Measurements from ENCODE around the gene SMC4. TPM values are rescaled to one million over a fixed set of nuclear protein-coding genes. Genes with fewer than 3 reads are reported as not detected.

Gene SMC4
- total RNA-seq, 4 donors from 2014 or later: 11.7 to 27.1 (median 21.1) TPM

- Histone ChIP-seq H3K27me3 (peaks cover 0 to 36% of the 10 kb centered on the region in 2 donors), H3K4me1 (peaks cover 0 to 16% (median 0%) of the 10 kb centered on the region in 4 donors), H3K9me3 (no peaks in the 10 kb centered on the region), H3K27ac (no peak overlapping the region), H3K36me3 (no peaks in the 10 kb centered on the region), H3K4me3 (no peak overlapping the region)
- 61 to 65% methylated on average over 3 of the region's 3 CpGs for WGBS, 2 donors
- DNase-seq (ENCODE audit: low spot score in 2 of 2): no peak
- TF ChIP-seq CTCF (IDR thresholded peaks at IDR 0.05): no peak
- no peak for TF ChIP-seq POLR2A (IDR thresholded peaks at IDR 0.05)
- no peak for TF ChIP-seq EP300 (IDR thresholded peaks at IDR 0.05)
These were observed 48.1 kb downstream of the SMC4 start for GRCh38 chr3:160447544-160447943.

GRCh38 chr3:160448845-160449635 lies 49.6 kb downstream of the SMC4 start:
- no peak for TF ChIP-seq POLR2A (IDR thresholded peaks at IDR 0.05)
- TF ChIP-seq CTCF (IDR thresholded peaks at IDR 0.05): no peak
- TF ChIP-seq EP300 (IDR thresholded peaks at IDR 0.05): no peak
- H3K27ac ChIP-seq: peak overlapping the region in 1 of 4 donors; percentile 34
- DNase-seq (ENCODE audit: low spot score in 2 of 2): no peak
- WGBS, 2 donors: 5% methylated on average over 22 to 26 of the region's 26 CpGs
- H3K9me3 ChIP-seq: no peaks in the 10 kb centered on the region
- H3K4me3 ChIP-seq: peak overlapping the region; percentile 18 to 53 (median 36)
- H3K4me1 ChIP-seq: peaks cover 0 to 16% (median 0%) of the 10 kb centered on the region in 4 donors
- no peaks in the 10 kb centered on the region for H3K36me3 ChIP-seq
- peaks cover 0 to 36% of the 10 kb centered on the region in 2 donors for H3K27me3 ChIP-seq

- WGBS, 2 donors: 14 to 18% methylated on average over 38 to 40 of the region's 71 CpGs
These were observed 50.5 kb downstream of the SMC4 start, which contains the start of gene TRIM59 for GRCh38 chr3:160449636-160450598. Gene TRIM59, minus strand, starts transcription at chr3:160449786. Its CDS starts 10,603 bp downstream, at chr3:160439183.

GRCh38 chr3:160450846-160451245 lies 51.4 kb downstream of the SMC4 start:
- TF ChIP-seq CTCF (IDR thresholded peaks at IDR 0.05): no peak
- TF ChIP-seq POLR2A (IDR thresholded peaks at IDR 0.05): no peak
- TF ChIP-seq EP300 (IDR thresholded peaks at IDR 0.05): no peak
- Histone ChIP-seq H3K27ac (no peak overlapping the region), H3K4me1 (peaks cover 0 to 16% (median 0%) of the 10 kb centered on the region in 4 donors), H3K36me3 (no peaks in the 10 kb centered on the region), H3K27me3 (peaks cover 0 to 35% of the 10 kb centered on the region in 2 donors), H3K4me3 (no peak overlapping the region), H3K9me3 (no peaks in the 10 kb centered on the region)
- DNase-seq (ENCODE audit: low spot score in 2 of 2): no peak
- 67 to 72% methylated on average over 3 of the region's 3 CpGs for WGBS, 2 donors

More at GRCh38 chr3:160449636-160450598, 50.5 kb downstream of the SMC4 start, which contains the start of gene TRIM59:
- no peaks in the 10 kb centered on the region for H3K36me3 ChIP-seq
- peak within 1 kb of the TSS; percentile 18 to 53 (median 36) for H3K4me3 ChIP-seq
- peak within 1 kb of the TSS in 1 of 4 donors; percentile 34 for H3K27ac ChIP-seq
- peaks cover 0 to 36% of the 10 kb centered on the region in 2 donors for H3K27me3 ChIP-seq
- TF ChIP-seq CTCF (IDR thresholded peaks at IDR 0.05) (no peak), EP300 (IDR thresholded peaks at IDR 0.05) (peak in 1 of 2 donors; percentile 33)
- peaks cover 0 to 16% (median 0%) of the 10 kb centered on the region in 4 donors for H3K4me1 ChIP-seq
- H3K9me3 ChIP-seq: no peaks in the 10 kb centered on the region
- peak; percentile 24 to 30 for DNase-seq (ENCODE audit: low spot score in 2 of 2)
